NB4 (cell line): ENCODE measurements around the gene MPPED1.

Experiments used
- CTCF ChIP-seq: IDR thresholded peaks from one replicate; pipeline ENCODE4 v1.5.1; 2012; ENCODE audit warnings: low read depth, low read length
- MAX ChIP-seq: IDR thresholded peaks from 2 replicates; pipeline ENCODE4 v1.6.1; 2011; ENCODE audit warnings: low read depth, low read length
- POLR2A ChIP-seq: IDR thresholded peaks from 2 replicates; pipeline ENCODE4 v1.6.1; 2011; ENCODE audit warnings: mild to moderate bottlenecking; ENCODE audit not compliant: insufficient read length; ENCODE audit errors: extremely low read depth

GRCh38 chr22:43426816-43427215, 15.0 kb downstream of the MPPED1 start:
- TF ChIP-seq MAX (no peak), CTCF (no peak), POLR2A (no peak)
